AG08395 (cell line): ENCODE results near the gene HMGXB4.

Experiments used
- DNase-seq: peaks from one replicate; pipeline ENCODE4 v3.0.0; 2012; ENCODE audit warnings: mixed read lengths, low spot score

HMGXB4 gene

DNA sequence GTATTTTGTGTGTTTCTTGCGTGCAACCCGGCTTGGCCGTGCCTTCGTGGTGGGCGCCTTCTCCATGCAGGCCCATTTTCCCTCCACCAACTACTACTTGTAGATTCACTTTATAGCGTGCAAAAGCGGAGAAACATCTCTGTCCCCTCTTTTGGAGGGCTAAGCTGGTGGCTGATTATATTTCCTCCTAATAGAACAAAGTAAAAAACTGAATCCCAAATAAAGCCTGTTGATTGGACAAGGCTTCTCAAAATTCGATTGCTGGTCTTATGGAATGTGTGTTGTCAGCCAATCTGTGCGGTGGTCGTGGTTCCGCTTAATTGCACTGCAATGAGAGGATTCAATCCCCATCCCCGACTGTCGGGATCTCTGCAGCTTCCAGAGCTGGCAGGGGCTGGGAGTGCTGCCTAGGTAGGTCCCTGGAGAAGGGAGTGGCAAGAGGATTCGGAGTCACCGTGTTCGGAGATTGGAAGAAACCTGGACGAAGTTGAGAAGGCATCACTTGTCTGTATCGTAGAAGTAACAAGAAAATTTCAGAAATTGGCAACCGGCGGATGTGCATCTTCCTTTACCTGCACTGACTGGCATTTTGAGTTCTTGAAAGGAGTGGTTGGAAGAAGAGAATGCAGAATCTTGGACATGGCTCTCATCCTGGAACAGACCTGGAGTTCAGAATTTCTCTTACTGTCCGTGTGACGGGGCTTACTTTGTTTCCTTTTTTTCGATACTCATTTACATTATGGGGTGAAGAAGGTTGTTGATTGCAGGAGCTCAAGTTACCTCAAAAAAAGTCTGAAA lies 1.1 kb downstream of the HMGXB4 start:
- DNase-seq: no peak

DNA sequence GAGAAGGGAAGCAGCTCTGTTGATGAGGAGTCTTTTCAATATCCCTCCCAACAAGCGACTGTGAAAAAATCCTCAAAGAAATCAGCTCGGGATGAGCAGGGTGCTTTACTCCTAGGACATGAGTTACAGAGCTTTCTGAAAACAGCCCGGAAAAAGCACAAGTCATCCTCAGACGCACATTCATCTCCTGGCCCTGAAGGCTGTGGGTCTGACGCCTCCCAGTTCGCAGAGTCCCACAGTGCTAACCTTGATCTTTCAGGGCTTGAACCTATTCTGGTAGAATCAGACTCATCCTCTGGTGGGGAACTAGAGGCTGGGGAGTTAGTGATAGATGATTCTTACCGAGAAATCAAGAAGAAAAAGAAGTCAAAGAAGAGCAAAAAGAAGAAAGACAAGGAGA lies 7.7 kb downstream of the HMGXB4 start:
- no peak for DNase-seq

DNA sequence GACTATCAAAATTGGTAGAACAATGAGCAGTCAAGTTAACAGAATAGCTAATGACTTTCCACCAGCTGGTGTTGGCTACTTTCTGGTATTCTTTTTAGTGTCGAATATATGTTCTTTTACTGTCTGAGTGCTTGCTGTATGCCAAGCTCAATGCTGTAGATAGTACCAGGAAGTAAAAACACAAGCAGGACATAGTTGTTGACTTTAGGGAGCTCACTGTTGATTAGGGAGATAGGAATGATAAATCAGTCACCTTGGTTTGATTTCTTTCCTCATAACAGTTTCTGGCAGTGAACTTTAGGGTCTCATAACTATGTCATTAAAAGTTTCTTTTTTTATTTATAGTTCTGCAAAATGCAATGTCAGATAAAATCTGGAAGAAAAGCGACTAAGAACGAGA lies 9.0 kb downstream of the HMGXB4 start:
- DNase-seq: no peak

DNA sequence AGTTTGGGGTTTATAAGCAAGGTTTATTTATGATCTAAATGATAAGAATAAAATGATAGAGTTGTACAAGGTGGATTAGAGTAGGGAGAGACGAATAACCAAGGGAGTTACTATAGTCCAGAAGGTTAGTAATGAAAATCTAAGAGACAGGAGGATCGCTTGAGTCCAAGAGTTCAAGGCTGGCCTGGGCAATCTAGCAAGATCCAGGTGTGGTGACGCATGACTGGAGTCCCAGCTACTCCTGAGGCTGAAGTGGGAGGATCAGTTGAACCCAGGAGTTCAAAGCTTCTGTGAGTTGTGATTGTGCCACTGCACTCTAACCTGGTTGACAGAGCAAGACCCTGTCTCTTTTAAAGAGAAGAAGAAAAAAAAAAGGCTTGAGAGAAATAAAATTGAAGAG lies 12.3 kb downstream of the HMGXB4 start:
- no peak for DNase-seq

DNA sequence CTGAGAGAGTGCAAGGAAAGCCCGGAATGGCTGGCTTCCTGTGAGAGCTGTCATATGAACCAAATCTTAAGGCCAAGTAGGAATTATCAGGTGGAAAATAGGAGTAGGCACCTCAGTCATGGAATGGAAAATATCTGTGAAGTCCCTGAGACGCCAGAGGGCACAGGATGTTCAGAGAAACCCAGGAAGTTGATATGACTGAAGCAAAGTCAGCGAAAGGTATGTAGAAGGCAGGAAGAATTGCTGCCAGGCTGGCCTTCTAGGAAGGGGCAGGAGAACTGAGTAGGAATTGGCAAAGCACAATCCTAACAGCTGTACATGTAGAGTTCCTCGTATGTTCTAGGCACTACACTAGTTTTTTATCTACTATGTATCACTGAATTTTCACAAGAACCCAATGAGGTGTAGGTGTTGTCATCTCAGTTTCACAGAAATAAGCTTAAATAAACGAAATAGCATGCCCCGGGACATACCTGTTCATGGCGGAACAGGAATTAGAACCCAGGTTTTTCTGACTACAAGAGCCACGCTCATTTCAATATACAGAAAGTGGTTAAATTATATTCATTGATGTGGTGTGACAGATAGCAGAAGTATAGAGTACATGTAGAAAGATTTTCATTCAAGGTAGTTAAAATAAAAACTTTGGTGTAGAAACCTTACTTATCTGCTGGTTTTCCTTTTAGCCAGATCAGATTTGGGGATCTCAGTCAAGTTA lies 17.0 kb downstream of the HMGXB4 start:
- DNase-seq: no peak

DNA sequence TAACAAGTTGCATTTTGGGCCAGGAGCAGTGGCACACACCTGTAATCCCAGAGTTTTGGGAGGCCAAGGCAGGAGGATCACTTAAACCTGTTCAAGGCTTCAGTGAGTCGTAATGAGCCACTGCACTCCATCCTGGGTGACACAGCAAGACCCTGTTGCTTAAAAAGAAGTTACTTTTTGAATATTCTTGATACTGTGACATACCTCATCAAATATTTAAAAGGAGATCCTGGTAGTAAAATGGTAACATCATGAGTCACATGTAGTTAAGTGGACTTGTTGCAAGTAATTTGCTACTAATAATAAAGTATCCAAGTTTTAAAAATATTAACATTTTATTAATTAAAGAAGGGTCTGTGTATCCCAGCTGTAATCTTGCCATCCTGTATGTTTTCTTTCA lies 18.3 kb downstream of the HMGXB4 start:
- DNase-seq: no peak

DNA sequence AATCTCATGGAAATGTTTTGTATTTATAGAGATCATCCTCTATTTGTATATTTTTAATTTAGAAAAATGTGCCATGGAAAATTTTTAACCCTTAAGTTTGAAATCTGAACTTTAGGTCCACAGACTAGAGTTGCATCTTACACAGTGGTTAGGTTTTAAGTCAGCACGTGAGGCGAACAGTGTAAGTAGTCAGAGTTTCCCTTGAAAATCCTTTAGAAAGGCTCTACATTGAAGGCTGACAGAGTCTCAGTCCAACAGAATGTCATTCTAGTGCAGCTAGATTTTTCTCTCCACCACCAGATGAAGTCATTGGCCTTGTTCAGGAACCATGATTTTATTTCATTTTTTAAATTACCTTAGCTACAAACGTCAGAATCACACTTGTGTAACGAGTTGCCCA lies 18.7 kb downstream of the HMGXB4 start:
- no peak for DNase-seq

DNA sequence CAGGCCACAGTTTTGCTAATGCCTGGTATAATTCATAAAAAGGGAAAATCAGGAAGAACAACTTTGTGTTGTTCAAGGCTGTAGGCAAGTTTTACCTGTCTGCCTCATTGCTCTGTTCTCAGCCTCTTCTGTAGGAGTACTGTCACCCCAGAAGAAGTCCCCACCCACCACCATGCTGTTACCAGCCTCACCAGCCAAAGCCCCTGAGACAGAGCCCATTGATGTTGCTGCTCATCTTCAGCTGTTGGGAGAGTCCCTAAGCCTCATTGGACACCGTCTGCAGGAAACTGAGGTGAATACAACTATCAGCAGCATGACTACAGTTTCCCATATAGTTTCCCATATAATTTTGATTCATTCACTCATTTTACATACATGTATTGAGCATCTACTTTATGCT lies 30.8 kb downstream of the HMGXB4 start:
- no peak for DNase-seq

DNA sequence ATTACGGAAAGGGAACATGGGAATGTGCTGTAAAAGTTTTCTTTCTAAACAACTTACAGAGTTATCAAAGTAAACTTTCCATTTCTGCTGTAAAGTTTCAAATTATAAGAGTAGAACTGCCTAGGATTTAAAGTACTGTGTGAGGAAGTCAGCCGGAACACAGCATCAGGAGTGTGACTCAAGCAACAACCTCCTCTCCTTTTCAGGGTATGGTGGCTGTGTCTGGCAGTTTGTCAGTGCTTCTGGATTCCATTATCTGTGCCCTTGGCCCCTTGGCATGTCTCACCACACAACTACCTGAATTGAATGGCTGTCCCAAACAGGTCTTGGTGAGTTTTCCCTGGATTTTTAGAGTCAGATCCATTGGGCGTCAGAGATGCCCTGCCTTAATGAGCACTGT lies 35.5 kb downstream of the HMGXB4 start:
- DNase-seq: no peak

DNA sequence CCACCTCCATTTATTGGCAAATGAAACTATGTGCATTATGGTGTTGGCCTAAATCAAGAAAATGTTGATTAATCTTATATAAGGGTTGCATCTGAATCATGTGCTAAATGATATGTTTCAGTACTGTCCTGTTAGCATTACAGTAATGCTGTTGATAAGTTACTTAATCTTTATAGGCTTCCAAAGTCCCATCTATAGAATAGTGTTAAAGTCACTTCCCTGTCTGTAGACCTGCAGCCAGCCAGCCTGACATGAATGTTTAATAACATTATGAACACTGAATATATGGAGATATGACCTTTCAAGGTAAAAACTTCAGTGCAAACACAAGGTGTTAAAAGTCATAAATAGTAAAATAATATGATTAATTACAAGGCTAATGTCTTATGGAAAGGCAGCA lies 38.8 kb downstream of the HMGXB4 start:
- DNase-seq: no peak

DNA sequence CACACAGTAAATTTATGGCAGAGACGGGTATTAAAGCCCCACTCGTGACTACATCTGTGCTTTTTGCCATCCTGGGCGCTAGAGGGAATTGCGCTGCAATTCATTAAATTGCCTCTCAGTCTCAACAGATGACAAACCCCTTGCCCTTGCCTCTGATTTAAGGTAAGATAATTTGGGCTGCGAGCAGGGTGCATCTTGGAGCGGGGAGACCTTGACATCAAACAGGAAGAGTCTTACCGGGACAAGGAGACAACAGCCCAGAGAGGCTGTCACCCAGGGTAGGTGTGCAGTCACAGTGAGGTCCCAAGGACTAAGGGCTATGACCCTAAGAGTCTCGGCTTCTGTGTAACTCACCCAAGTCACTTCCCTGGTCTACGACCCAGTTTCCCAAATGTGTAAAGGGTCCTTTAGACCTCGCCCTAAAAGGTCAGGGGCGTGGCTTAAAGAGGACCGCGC lies 42.0 kb downstream of the HMGXB4 start:
- DNase-seq: peak; percentile 20

DNA sequence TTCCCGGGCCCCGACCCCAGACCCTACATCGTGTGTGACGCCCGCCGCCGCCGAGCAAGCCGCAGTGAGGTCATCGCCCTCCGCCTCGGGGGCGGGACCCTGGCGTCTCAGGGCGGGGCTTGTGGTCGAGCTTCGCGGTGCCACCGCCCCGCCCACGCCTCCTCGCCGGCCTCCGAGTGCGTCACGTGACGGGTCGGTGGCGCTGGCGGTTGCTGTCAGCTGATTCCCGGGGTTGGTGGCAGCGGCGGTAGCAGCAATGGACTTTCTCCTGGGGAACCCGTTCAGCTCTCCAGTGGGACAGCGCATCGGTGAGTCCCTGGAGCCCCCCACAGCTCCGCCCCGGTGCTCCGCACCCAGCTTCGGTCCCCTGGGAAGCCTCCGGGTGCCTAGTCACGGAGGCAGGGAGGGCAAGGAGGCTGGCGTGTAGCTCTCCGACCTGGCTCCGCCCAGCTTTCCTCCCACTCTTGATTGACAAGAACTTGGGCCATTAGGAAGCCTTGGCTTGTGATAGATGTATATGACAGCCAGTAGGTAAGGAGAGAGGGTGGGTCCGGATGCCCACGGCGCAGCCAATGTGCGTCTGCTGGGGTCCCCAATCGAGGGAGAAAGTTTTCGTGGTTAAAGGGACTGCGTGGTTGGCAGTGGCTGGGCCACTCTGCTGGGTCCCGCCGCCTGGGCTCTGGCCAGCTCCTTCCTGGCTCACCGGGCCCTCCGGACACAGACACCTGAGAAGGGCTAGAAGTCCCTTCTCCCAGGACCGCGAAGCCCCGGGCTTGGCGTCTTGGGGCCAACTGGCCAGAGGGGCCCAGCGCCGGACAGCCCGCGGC lies 42.6 kb downstream of the HMGXB4 start, which contains the start of gene TOM1:
Gene TOM1, plus strand, starts transcription at position 222 of the 827 bp plus-strand sequence. Its CDS starts 35 bp downstream, at position 257.
- DNase-seq: peak; percentile 98

DNA sequence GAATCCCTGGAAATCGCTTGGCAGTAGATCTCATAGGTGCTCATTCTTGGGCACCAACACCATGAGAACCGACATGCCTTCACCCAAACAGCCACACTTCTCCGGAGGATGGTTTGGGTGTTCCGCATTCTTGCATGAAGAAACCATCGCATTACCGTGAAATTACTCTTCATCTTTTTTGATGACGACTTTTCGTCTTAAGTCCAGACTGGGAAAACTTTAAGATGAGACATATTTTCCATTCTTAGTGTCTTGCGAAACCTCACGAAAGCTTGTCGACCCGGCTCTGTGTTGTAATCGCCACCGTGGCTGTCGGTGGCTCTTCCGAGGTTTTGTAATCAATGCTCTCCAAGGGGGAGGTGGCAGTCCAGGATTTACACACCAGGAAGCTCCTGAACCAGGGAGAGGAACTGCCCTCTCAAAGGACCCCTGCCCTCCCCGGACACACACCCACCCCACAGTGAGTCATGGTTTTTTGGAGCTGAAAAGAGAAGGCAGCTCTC lies 44.1 kb downstream of the HMGXB4 start:
- DNase-seq: peak; percentile 93

DNA sequence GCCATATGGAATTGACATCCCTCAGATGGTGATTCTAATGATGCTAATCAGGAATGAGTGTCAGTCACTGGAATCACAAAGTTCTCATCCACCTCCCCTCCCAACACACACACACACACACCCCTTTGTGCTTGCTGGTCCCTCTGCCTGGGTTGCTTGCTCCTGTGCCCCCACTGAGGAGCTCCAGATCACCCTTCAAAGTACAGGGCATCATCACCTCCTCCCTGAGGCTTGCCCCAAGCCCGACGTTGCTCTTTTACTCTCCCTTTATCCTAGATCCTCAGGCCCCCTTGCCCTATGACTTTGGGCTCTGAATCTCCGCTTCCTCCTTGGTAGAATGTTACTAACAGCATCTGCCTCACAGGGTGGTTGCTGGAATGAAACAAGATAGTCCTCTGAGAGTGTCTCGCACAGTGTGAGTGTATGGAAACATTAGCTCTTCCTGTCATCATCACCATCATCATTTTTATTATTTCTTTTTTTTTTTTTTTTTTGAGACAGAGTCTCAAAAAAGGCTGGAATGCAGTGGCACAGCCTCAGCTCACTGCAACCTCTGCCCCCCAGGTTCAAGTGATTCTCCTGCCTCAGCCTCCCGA lies 45.8 kb downstream of the HMGXB4 start:
- no peak for DNase-seq

DNA sequence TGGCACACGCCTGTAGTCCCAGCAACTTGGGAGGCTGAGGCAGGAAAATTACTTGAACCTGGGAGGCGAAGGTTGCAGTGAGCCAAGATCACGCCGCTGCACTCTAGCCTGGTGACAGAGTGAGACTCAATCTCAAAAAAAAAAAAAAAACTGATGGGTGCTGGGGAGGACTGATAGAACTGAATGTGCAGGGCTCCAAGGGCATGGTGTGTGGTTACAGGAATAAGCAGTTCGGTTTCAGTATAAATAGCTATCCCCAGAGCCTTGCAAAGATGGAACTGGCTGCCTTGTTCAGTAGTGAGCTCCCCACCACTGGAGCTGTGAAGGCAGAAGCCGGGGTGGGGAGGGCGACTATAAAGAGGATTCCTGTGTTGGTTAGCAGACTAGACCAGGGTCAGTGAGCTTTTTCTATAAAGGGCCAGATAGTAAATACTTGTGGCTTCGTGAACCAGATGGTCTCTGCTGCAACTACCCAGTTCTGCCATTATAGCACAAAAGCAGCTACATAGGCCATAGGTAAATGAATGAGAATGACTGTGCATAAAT lies 48.3 kb downstream of the HMGXB4 start:
- DNase-seq: no peak

DNA sequence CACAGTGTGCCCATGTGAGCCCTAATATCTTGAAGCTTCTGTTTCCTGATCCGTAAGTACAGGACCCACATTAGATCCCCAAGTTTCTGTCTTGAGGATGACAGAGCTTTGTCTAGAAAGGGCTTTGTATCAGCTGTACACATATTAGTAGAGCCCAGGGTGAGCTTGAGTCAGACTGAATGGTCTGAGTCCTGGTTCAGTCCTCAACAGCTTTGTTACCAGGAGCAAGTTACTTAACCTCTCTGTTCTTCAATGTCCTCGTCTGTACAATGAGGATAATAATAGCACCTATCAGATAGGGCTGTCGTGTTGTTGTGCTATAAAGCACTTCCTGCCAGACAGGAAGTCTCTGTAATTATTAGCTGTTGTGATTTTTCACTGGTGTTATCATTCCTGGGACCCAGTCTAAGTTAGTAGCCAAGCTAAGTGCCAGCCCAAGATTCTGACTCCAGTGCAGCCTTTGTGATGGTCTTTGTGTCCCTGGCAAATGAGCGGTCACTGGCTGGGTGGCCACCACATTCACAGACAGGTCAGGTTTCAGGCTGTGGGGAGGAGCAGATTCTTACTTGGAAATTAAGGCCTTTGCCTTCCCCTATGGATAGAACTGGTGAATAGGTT lies 49.2 kb downstream of the HMGXB4 start:
- DNase-seq: no peak

DNA sequence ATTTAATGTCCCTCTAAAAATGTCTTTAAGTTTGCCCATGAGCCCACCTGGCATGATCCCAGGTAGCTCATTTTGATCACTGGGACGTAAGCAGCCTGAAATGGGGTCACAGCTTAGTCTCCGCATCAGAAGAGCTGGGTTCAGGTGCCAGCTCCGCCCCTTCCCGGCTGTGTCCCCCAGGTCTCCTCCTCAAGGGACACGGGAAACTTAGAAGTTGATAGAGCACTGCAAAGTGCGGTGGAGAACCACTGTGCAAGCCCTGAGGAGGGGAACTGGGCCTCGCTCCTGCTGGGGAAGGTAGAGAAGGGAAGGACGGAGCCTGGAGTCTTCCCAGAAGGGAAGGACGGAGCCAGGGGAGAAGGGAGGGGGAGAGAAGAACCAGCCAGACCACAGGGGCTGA lies 50.1 kb downstream of the HMGXB4 start:
- DNase-seq: no peak

DNA sequence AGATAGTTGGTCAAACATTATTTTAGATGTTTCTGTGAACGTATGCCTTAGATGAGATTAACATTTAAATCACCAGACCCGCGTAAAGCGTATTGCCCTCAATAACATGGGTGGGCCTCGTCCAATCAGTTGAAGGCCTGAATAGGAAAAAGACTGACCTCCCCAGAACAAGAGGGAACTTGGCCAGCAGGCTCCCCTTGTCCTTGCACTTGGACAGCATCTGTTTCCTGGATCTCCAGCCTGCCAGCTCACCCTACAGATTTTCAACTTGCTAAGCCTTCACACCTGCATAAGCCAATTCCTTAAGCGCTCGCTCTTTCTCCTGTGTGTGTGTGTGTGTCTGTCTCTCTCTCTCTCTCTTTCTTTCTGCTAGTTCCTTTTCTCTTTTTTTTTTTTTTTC lies 50.6 kb downstream of the HMGXB4 start:
- DNase-seq: no peak

DNA sequence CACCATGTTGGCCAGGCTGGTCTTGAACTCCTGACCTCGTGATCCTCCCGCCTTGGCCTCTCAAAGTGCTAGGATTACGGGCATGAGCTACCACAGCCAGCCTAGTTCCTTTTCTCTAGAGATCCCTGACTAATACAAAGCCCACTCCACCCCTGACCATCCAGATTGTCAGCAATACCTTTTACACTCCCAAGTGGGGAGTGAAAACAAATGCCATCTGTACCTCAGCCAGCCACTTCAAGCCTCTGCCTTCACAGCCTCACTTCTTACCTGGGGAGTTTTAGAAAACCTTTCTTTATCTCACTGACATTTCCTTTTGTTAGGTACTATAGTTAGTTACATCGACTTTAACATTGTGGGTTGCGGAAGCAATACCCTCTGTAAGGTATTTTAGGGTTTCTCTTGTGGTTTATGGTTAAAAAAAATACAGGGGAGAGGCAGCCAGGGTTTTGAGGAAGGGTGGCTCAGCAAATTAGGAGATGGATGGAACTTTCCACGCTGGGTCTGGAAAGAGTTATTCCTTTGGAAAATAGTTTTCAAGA lies 51.3 kb downstream of the HMGXB4 start:
- no peak for DNase-seq

DNA sequence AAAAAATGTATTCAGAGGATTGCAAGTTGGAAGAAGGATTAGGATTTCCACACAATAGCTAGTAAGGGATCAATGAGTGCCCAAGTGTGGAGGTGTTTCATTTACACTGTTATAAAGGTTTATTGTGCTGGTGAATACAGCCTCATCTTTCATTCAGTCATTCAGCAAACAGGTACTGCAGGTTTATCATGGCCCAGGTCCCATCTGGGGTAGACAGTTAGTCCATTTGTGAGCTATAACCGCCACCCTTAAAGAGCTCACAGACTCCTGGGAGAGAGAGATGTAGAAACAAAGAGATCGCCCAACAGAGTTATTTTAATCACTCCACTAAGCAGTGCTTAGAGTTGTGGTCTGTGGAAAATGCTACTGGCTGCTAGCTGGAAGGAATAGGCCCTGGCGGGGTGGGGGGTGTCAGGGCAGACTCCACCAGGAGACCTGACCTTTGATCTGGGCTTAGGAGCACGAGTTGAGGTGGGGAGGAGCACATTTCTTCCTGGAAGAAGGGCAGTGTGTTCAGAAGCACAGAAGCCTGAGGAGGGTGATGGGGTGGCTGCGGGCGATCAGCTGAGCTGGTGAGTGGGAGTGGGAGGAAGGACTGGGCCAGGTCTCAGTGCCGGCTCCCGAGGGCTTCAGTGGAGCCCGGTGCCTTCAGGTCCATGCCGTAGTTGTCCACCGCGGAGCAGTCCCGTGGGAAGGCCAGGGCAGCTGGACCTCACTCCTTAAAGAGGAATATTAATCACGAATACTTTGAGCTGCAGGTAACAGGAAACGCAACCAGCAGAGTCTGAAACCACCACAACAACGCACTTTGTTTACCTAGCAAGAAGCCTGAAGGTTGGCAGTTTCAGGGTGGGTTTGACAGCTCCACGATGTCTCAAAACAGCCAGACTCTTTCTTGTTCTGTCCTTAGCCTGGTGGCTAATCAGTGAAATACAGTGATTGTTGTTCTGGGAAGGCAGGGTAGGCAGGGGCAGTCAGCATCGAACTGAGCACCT lies 53.6 kb downstream of the HMGXB4 start:
- DNase-seq: no peak
